Stimulated activated CD8-positive, alpha-beta memory T cell treated with anti-CD3 and anti-CD28 coated beads, Interleukin-12 subunit alpha, Interleukin-12 subunit beta, amount 100 ng/mL, for 24 hours (primary cell): Measurements from ENCODE around the gene FOXA2.

Experiments
- DNase-seq: peaks from one replicate; pipeline ENCODE4 v3.0.0-alpha.2; 2020; ENCODE audit errors: extremely low read depth

FOXA2 gene

GRCh38 chr20:22583773-22584521 lies 425 bp downstream of the FOXA2 start:
- DNase-seq = no peak

DNA sequence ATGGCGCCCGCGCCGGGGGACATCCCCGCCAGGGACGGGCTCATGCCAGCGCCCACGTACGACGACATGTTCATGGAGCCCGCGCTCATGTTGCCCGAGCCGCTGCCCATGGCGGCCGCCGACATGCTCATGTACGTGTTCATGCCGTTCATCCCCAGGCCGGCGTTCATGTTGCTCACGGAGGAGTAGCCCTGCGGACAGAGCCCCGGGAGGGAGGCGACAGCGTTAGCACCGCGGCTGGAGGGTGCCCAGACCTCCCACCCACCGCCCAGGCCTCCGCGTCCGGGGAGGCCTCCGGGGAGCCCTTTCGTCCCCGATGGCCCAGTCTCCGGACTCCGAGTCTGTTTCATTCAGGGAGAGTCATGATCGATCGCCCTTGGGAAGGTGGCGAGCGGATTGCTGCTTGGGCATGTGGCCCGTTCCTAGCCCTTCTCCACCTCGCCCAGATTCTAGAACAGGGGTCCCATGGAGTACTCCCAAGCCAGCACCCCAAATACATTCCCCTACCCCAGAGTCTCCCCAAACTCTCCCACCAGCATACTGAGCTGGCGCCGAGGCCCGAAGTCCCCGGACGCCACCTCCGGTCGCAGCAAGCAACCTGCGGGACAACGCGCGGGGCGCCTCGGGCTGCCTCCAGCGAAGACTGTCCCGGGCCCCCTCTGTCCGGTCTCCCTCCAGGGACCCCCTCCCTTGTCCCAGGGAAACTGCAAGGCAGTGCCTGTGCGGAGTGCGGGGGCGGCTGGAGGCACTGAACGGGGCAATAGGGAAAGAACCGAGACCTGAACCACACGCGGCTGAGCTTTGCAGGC lies 1.2 kb downstream of the FOXA2 start:
- no peak for DNase-seq

DNA sequence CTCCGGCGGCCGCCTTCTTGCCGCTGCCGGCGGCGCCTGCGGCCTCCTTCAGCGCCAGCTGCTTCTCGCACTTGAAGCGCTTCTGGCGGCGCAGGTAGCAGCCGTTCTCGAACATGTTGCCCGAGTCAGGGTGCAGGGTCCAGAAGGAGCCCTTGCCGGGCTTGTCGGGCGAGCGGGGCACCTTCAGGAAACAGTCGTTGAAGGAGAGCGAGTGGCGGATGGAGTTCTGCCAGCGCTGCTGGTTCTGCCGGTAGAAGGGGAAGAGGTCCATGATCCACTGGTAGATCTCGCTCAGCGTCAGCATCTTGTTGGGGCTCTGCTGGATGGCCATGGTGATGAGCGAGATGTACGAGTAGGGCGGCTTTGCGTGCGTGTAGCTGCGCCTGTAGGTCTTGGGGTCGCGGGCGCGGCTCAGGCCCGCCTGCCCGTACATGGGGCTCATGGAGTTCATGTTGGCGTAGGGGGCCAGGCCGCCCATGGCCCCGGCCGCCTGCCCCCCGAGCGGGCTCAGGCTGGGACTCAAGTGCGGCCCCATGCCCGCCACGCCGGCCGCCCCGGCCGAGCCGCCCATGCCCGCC lies 1.9 kb downstream of the FOXA2 start:
- DNase-seq = no peak

- no peak for DNase-seq
Observed at GRCh38 chr20:22581437-22582385, 2.7 kb downstream of the FOXA2 start.

GRCh38 chr20:22579711-22580697 lies 4.4 kb downstream of the FOXA2 start:
- no peak for DNase-seq

GRCh38 chr20:22579119-22579427 lies 5.3 kb downstream of the FOXA2 start:
- no peak for DNase-seq

GRCh38 chr20:22578221-22579118 lies 5.9 kb downstream of the FOXA2 start:
- DNase-seq = no peak

DNA sequence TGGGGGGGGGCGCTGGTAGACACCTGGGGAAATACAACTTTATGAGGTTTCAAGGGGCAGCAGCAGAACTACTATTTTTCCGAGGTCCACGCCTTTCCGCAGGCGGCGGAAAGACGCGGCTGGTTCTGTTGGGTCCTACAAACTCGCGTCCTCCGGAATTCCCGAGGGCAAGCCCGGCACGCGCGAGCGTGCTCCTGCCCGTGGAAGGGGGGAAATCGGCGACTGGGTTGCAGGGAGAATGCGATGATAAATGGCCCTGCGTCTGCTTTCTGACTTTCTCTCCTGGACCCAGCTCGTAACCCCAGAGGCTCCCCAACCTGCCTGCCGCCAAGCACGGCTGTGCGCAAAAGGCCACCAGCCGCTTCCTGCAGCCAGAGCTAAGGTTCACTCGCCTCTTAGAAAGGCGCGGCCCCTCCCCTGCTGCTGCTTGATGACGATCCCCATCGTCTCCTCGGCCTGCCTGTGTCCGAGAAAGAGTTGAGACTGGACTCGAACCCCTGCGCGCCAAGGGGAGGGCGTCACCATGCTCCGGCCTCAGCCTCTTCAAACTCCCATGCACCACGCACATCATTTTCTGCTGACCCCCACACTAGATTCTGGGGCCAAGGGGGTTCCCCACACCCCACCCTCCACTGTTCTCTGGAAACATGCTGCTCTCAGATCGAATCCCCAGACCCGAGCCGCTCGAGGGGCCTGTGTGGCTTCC lies 6.7 kb downstream of the FOXA2 start:
- no peak for DNase-seq

- DNase-seq = no peak
Observed at GRCh38 chr20:22576733-22577514, 7.4 kb downstream of the FOXA2 start.

GRCh38 chr20:22576273-22576672 lies 8.1 kb downstream of the FOXA2 start:
- no peak for DNase-seq

- DNase-seq = no peak
Observed at GRCh38 chr20:22575737-22576136, 8.6 kb downstream of the FOXA2 start.

GRCh38 chr20:22575087-22575721 lies 9.2 kb downstream of the FOXA2 start:
- no peak for DNase-seq

DNA sequence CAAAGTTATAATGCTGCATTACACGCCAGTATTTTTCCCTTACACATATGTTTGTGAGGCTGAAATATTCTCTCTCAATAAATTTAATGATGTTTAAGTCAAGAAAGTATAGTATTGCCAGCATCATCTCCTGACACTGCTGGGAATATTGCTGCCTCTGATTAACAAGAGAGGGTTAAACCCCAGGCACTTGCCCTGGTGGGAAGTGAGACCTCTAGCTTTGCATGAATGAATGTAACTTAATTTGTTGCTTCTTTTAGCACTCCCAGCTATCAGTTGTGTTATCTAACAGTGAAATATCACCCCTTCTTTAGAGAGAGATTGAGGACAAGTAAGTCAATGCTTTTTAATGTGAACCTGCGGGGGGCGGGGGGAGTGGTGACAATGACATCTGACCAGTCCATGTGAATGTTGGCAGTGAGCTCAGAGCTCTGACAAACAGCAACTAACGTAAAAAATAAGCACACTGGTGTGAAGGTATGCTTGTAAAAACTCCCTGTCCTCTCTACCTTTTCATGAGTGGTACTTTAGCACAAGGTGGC lies 9.8 kb downstream of the FOXA2 start:
- DNase-seq = no peak

DNA sequence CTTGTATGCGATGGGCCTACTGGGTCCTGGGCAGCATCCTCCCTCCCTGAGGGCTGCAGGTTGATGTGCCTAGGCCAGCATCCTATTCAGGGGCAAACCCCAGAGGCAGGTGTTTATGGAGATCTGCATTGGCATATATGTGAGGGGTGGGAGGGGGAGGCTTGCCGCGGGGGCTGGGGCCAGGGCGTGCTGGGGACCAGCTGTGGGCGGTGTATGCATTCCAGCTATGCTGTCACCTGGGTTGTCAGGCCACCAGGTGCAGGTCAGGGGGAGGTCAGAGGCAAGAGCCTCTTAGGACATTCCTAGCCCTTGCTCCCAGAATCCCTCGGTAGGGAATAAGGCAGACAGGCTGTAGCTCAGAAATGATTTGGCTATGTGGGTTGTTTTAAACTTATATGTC lies 11.9 kb downstream of the FOXA2 start:
- no peak for DNase-seq

DNA sequence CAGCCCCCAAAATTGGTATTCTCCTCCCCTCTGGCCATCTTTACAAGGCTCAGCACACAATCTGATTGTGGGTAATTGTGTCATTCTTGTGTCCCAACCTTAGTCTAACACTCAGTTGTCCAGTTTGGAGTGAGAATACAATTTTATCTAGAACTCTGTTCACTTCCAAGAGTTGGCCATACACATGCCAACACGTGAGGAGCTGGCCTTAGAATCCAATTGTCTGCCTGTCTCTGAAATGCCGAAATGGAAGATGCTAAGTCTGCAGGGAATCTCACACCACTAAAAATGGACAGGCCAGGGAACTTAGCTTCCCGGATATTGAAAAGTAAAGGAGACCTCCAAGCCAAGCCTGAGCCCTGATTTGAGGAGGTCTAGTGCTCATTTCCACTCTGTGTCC lies 12.3 kb downstream of the FOXA2 start:
- no peak for DNase-seq

DNA sequence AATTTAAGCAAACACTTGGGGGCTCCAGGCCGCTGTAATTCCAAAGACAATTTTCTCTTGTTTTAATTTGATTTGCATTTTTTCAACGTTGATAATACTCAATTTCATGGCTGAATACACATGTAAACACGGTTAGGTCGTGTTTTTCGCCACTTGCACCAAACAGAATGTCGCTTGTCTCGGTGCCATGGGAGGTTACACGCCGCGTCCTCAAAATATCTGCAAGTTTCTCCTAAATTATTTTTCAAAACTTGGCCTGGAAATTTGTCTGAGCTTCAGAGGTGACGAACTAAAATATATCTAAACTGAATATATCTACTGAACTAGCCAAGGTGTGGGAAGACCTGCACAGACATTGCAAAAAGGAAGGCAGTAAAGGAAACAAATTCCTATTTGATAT lies 15.0 kb downstream of the FOXA2 start:
- DNase-seq = no peak

- no peak for DNase-seq
Observed at GRCh38 chr20:22568872-22569344, 15.5 kb downstream of the FOXA2 start.
